Central memory CD4-positive, alpha-beta T cell (primary cell): Measurements from ENCODE around the gene AKAP14.
"Not testable (repeated sequence)": the region's sequence is repeated elsewhere in the genome, so short reads cannot be mapped to it uniquely, and the experiment has no call there.

Experiments
- DNase-seq: peaks from one replicate; pipeline ENCODE4 v3.0.0; 2022

Gene AKAP14

GRCh38 chrX:119935215-119935874, 39.7 kb downstream of the AKAP14 start:
- DNase-seq: no peak

GRCh38 chrX:119941336-119941735, 45.6 kb downstream of the AKAP14 start:
- no peak for DNase-seq

- no peak for DNase-seq
Measured at GRCh38 chrX:119942173-119942819, 46.6 kb downstream of the AKAP14 start.

- no peak for DNase-seq
Measured at GRCh38 chrX:119942831-119943184, 47.1 kb downstream of the AKAP14 start.

- peak; percentile 79 for DNase-seq
Measured at GRCh38 chrX:119943185-119943988, 47.7 kb downstream of the AKAP14 start, which contains the start of gene NKAP. NKAP (minus strand) TSS chrX:119943751; CDS start chrX:119943605, 146 bp downstream.

GRCh38 chrX:119945481-119945880, 49.8 kb downstream of the AKAP14 start:
- DNase-seq: no peak

- no peak for DNase-seq
Measured at GRCh38 chrX:119948381-119948780, 52.7 kb downstream of the AKAP14 start.

GRCh38 chrX:119954374-119954773, 58.7 kb downstream of the AKAP14 start:
- no peak for DNase-seq

GRCh38 chrX:119955807-119956570, 60.3 kb downstream of the AKAP14 start:
- DNase-seq: peak; percentile 52

- no peak for DNase-seq
Measured at GRCh38 chrX:119960625-119961024, 64.9 kb downstream of the AKAP14 start.

GRCh38 chrX:119966837-119967236, 71.1 kb downstream of the AKAP14 start:
- DNase-seq: not testable (repeated sequence)
